GM12875 (cell line): Measurements from ENCODE around the gene PCNX1.

ENCODE experiments used
- H3K4me3 ChIP-seq: one replicate; pipeline ENCODE4 v1.5.1; 2011; ENCODE audit warnings: low read depth, low read length, control low read depth
- TF ChIP-seq, protein P1 (sequence below): IDR thresholded peaks from 2 replicates; pipeline ENCODE4 v1.5.1; 2011; ENCODE audit warnings: low read depth, mild to moderate bottlenecking, control low read depth, inconsistent platforms, low read length, moderate library complexity, borderline replicate concordance; ENCODE audit not compliant: insufficient read depth

PCNX1 gene

DNA sequence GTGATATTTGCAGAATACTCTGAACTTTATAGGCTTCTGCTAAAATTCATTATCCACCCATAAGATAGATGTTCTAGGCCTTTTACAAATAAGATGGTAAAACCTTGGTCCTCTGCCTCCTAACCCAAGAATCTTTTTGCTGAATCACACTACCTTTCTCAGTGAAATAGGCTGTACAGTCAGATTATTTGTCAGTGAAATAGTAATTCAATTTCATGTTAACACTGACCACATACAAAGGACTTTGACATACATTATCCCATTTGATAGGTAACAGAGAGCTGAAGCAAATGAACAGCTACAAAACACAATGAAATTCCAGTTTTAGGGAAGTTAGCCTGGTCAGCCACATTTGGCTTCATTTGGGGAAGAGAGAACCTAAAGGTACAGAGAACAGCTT lies 141.1 kb downstream of the PCNX1 start:
- H3K4me3 ChIP-seq = no peak overlapping the region
- TF ChIP-seq, protein P1, sequence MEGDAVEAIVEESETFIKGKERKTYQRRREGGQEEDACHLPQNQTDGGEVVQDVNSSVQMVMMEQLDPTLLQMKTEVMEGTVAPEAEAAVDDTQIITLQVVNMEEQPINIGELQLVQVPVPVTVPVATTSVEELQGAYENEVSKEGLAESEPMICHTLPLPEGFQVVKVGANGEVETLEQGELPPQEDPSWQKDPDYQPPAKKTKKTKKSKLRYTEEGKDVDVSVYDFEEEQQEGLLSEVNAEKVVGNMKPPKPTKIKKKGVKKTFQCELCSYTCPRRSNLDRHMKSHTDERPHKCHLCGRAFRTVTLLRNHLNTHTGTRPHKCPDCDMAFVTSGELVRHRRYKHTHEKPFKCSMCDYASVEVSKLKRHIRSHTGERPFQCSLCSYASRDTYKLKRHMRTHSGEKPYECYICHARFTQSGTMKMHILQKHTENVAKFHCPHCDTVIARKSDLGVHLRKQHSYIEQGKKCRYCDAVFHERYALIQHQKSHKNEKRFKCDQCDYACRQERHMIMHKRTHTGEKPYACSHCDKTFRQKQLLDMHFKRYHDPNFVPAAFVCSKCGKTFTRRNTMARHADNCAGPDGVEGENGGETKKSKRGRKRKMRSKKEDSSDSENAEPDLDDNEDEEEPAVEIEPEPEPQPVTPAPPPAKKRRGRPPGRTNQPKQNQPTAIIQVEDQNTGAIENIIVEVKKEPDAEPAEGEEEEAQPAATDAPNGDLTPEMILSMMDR = no peak

DNA sequence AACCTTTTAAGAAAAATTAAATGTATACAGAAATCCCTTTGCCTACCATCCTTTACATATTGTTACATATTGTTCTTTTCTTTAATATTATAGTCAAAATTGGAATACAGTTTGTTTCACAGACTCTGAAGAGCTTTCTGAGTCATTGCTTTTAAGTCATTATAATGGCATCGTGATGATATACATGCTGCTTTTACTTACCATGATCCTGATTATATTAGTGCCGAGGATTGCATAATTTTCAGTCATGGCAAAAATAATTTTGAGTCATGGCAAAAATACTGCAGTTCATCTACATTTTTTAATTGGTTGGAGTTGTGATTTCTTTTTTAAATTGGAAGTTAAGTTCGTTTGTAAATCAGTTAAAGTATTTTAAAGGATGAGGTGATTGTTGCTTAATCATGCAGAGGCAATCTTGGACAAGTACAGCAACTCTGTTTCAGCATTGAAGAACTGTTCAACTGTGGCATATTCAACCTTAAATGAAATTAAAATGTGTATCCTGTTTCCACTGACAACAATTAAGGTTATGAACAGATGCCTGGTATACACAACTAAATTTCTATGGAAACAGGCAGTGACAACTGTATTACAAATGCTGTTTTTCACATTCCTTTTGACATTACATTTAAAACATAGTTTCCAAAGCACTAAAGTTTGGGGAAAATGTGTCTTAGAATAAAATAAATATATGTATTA lies 142.3 kb downstream of the PCNX1 start:
- no peak overlapping the region for H3K4me3 ChIP-seq
- TF ChIP-seq, protein P1 = no peak

DNA sequence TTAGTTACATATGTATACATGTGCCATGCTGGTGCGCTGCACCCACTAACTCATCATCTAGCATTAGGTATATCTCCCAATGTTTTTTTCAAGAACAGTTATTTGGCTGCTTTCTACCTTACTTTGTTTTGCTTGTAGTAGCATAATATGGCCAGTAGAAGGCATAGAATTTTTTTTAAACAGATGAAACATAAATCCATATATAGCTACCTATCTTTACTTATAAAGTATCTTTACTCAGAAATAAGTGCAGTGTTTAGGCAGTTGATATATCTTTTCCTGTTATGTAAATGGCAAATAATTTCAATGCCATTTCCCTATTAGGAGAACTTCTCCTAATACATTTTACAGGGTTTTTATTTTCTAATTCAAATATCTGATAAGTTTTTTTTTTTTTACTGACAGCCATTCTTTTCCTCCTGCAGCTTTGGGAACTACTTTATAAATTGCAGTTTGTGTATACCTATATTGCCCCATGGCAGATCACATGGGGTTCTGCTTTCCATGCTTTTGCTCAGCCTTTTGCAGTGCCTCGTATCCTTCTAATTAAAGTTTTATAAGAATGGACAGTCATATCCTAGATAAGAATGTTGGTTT lies 143.1 kb downstream of the PCNX1 start:
- TF ChIP-seq, protein P1 = peak; percentile 22; the same call in 1 of the 2 replicates
- no peak overlapping the region for H3K4me3 ChIP-seq

DNA sequence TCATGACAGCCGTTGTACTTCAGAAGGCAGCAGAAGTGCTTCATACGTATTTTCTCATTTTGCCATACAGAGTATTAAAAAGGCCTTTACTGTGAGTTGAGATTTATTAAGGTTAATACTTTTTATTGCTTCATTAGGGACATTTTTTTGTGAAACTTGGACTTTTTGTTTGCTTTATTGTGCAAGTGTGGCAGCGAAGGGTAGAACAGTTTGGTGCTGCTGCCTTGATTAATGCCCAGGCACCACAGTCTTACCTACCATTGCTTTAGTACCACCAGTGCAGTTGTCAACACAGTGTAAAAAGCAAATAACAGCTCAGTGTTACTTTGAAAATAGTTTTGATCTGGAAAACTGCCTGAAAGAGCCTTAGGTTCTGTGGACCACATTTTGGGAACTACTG lies 147.4 kb downstream of the PCNX1 start:
- H3K4me3 ChIP-seq = no peak overlapping the region
- TF ChIP-seq, protein P1 = no peak

DNA sequence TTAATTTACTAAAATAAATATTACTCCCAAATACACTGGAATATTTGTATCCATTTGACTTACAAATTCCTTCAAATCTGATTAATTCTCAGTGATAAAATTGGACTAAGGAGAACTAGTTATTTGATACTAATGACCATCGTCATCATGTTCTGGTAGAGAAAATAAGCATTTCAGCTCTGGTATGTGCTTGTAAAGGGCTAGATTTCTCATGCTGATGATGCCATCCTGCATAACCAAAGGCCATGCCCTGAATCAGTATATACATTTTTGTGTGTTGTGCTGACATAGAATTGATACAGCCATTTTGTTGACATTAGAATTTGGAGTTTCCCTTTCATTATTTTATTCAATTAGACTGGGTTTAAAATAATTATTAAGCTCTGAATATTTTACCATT lies 148.9 kb downstream of the PCNX1 start:
- TF ChIP-seq, protein P1 = no peak
- H3K4me3 ChIP-seq = no peak overlapping the region

DNA sequence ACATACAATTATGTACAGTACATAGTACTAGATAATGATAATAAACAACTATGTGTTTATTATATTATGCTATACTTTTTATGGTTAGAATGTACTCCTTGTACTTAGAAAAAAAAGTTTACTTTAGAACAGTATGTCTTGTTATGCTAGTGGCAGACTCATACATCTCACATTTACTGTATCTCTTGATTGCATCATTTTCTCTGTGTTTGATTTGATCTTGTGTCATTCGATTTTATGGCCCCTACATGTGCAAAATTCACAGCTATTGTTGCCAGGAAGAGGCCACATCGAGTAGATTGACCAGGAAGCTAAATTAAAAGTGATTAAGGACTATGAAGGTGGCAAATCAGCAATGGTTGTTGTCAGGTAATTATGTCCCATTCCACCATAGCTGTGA lies 153.0 kb downstream of the PCNX1 start:
- no peak overlapping the region for H3K4me3 ChIP-seq
- TF ChIP-seq, protein P1 = no peak
